GM15510 (cell line): ENCODE results near the gene MYCN.

Experiments used
- POLR2A ChIP-seq: IDR thresholded peaks from 3 replicates; pipeline ENCODE4 v1.6.1; 2011; ENCODE audit warnings: borderline replicate concordance; ENCODE audit not compliant: insufficient read length; ENCODE audit errors: extremely low read depth

The MYCN gene

GRCh38 chr2:15971831-15972522 lies 31.6 kb downstream of the MYCN start:
- TF ChIP-seq POLR2A, result no peak

GRCh38 chr2:15973481-15974401 lies 33.4 kb downstream of the MYCN start:
- TF ChIP-seq POLR2A, result no peak

- TF ChIP-seq POLR2A, result no peak
Observed at GRCh38 chr2:15974565-15975260, 34.4 kb downstream of the MYCN start.

GRCh38 chr2:15975261-15975600 lies 34.9 kb downstream of the MYCN start:
- no peak for TF ChIP-seq POLR2A

- TF ChIP-seq POLR2A, result no peak
Observed at GRCh38 chr2:15975676-15976075, 35.3 kb downstream of the MYCN start.

GRCh38 chr2:15976354-15976753 lies 36.0 kb downstream of the MYCN start:
- no peak for TF ChIP-seq POLR2A

- TF ChIP-seq POLR2A, result no peak
Observed at GRCh38 chr2:15979051-15979758, 38.9 kb downstream of the MYCN start.

GRCh38 chr2:15979759-15980604 lies 39.6 kb downstream of the MYCN start:
- no peak for TF ChIP-seq POLR2A

- no peak for TF ChIP-seq POLR2A
Observed at GRCh38 chr2:15980605-15981098, 40.3 kb downstream of the MYCN start.

GRCh38 chr2:15981646-15982045 lies 41.3 kb downstream of the MYCN start:
- no peak for TF ChIP-seq POLR2A

GRCh38 chr2:15982285-15983044 lies 42.1 kb downstream of the MYCN start:
- TF ChIP-seq POLR2A, result no peak

GRCh38 chr2:15983496-15983895 lies 43.1 kb downstream of the MYCN start:
- TF ChIP-seq POLR2A, result no peak
